ENCODE data around the gene CCDC7.
"Not testable (repeated sequence)": the region's sequence is repeated elsewhere in the genome, so short reads cannot be mapped to it uniquely, and the experiment has no call there.

The CCDC7 gene

DNA sequence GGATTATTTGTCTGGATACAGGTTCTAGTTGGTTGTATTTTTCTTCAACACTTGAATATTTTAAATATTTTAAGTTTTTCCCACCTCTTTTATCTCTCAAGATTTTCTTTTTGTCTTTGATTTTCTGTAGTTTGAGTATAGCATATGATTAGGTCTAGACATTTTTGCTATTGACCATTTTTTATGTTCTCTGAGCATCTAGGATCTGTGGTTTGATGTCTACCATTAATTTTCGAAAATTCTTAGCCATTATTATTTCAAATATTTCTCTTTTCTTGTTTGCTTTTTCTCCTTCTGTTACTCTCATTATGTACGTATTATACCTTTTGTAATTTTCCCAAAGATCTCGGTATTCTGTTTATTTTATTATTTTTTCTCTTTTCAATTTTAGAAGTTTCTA, 293.0 kb downstream of the CCDC7 start:
- no peak for DNase-seq

DNA sequence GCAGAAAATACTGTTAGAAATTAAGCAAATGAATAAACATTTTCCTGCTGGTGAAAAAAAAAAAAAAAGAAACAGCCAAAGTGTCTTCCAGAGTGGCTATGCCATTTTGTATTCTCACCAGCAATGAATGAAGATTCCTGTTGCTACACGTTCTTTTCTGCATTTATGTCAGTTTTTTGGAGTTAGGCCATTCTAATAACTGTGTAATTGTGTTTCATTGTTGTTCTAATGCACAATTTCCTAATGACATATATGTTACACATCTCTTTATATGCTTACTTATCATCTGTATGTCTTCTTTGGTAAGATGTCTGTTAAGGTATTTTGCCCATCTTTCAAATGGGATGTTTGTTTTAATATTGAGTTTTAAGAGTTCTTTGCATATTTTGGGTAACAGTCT, 298.4 kb downstream of the CCDC7 start:
- DNase-seq: no peak

DNA sequence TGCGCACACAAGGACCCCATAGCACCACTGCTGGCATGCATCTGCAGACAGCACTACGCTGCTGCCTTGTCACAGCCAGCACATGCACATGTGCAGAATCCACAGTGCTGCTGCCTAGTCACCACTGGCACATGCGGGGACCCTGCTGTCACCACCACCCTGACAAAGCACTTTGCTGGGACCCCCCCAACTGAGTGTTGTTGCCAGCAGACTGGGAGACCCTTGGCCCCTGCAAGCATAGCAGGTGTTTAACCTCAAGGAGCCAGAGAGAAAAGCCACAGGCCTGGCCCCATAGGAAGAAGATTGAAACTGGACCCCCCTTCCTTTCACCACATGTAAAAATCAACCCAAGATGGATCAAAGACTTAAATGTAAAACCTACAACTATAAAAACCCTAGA, 300.9 kb downstream of the CCDC7 start:
- DNase-seq: no peak

DNA sequence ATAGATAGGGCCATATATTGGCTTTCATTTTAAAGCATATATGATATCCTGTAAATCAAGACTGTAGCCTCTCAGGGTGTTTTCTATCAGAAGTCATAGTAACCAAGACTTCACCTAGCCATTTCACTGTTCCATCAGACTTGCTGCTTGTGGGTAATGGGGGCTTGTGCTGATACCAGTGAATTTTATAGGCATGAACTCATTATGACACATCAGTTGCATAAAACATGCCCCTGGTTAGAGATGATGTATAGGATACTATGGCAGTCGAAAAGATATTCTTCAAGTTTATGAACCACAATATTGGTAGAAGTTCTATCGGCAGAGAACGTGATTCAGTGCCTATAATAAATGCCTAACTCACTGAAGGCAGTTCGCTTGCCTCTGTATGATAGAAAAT, 305.6 kb downstream of the CCDC7 start:
- no peak for DNase-seq

DNA sequence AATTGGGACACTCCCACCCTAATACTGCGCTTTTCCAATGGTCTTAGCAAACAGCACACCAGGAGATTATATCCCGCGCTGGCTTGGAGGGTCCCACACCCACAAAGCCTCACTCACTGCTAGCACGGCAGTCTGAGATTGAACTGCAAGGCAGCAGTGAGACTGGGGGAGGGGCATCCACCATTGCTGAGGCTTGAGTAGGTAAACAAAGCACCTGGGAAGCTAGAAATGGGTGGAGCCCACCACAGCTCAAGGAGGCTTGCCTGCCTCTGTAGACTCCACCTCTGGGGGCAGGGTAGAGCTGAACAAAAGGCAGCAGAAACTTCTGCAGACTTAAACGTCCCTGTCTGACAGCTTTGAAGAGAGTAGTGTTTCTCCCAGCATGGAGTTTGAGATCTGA, 309.0 kb downstream of the CCDC7 start:
- not testable (repeated sequence) for DNase-seq

DNA sequence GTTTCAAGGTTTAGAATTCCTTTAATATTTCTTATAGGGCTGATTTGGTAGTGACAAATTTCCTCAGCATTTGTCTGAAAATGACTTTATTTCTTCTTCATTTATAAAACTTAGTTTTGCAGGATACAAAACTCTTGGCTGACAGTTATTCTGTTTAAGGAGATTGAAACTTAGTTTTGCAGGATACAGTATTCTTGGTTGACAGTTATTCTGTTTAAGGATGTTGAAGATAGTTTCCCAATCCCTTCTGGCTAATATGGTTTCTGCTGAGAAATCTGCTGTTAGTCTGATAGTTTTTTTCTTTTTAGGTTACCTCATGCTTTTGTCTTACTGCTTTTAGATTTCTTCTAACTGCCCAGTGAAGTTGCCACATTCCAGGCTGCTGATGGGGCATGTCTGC, 325.3 kb downstream of the CCDC7 start:
- no peak for DNase-seq

DNA sequence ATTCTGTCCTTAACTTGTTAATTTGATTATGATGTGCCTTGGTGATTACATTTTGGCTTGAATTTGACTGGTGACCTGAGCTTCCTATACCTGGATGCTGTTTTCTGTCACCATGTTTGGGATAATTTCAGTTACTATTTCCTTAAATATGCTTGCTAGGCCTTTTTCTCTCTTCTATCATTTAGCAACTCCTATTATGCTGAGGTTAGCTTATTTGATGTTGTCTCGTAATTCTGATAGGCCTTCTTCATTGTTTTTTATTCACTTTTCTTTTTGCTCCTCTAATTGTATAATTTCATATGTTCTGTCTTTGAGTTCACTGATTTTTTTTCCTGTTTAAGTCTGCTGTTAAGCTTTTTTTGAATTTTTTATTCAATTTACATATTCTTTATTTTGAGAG, 327.2 kb downstream of the CCDC7 start:
- no peak for DNase-seq

DNA sequence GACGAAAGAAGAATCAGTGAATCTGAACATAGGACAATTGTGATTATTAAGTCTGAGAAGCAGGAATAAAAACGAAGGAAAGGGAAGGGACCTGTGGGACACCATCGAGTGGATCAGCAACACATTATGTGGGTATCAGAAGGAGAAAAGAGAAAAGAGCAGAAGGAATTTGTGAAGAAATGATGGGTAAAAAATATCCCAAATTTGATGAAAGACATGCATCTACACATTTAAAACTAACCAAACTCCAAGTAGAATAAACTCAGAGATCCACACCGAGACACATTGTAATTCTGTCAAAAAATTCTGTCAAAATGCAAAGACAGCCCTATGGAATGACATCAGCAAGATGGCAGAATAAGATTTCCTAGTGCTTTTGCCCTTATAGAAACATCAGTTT, 341.0 kb downstream of the CCDC7 start:
- DNase-seq: no peak

DNA sequence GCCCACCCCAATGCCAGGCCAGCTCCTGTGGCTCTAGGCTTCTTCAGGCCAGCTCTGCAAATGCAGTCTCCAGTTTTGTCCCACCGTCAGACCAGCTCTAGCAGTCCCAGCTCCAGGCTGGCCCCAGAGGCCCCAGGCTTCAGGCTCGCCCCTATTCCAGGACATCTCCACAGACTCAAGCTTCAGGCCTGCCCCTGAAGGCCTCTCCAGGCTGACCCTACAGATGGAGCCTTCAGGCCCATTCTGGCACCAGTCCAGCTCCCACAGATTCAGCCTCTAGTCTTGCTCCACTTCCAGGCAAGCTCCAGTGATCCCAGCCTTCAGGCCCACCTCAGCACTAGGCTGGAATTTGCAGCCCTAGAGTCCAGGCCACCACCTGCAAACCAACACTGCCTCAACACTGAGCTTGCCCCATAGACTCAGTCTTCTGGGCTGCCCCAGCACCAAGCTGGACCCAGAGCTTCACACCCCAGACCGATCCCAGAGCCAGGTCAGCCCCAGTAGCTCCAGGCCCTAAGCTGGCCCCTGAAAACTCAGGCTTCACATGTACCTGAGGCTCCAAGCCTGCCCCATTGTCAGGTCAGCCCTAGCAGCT, 341.8 kb downstream of the CCDC7 start:
- DNase-seq: no peak

DNA sequence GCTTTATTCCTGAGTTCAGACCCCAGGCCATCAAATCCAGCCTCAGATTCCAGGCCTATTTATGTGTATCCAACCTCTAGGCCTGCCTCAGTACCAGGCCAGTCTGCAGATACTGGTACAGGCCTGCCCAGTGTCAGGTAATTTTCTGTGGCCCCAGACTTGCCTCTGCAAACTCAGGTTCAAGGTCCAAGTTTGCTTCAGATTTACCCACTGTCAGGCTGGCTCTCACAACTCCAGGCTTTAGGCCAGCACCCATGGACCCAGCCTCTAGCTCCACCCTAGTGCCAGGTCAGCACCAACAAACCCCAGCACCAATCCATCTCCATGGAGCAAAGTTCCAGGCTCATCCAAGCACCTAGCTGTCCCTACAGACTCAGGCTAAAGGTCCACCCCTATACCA, 342.4 kb downstream of the CCDC7 start:
- no peak for DNase-seq

DNA sequence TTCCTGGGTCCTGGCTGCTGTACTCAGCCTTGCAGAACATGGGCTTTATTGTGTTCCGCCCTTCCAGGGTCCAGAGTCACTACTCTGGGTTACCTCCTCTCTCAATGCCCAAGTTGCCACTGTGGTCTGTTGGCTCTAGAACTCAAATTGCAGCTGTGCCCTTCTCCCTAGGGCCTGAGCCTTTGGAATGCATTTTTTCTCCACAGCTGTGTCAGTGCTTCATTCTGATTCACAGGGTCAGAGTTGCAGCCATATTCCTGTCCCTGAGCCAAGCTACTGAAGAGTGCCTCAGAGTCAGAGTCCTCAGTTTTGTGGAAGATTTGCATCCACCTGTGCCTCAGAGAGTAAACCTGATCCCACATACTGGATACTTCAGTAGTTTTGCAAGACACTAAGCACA, 344.5 kb downstream of the CCDC7 start:
- no peak for DNase-seq

DNA sequence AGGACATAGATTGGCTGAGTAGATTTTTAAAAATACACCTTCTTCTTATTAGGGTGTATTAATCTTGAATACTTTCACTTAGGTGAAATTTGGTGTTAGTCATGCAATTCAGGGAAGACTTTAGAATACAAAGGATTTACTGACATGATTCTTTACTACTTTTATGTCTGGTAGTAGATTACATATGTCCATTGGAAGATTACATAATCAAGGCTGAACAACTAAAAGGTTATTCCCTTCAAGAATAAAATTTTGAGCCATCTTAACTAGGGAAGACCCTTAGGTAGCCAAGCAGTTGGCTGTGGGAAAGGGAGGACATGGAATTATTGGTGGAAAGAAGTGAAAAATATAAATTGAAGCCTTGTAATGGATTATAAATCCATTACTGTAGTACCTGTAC, 347.1 kb downstream of the CCDC7 start:
- no peak for DNase-seq

DNA sequence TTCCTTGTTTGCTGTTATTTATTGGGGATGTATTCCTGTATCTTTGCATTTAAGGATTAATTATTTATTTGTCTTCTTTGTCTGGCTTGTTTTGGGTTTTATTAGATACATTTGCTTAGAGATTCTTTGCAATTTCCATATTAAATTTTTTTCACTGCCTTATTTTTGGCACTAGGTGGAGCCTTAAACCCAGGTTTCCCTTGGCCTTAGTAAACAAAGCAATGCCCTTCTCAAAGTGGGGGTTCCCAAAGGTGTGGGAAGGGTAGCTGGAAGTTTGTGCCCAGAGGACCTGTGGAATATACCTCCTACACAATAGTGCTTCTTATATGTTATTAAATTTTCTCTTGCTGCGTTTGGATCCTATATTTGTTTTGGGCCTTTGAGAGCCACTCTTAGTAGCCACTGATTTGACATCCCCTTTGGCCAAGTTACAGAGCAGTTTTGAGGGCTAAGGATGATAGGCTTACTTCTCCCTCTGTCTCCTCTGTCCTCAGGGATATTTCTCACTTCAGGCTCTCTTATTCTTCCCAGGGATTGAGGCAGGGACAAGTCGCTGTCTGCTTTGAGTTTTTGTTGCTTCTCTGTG, 349.8 kb downstream of the CCDC7 start:
- DNase-seq: no peak

DNA sequence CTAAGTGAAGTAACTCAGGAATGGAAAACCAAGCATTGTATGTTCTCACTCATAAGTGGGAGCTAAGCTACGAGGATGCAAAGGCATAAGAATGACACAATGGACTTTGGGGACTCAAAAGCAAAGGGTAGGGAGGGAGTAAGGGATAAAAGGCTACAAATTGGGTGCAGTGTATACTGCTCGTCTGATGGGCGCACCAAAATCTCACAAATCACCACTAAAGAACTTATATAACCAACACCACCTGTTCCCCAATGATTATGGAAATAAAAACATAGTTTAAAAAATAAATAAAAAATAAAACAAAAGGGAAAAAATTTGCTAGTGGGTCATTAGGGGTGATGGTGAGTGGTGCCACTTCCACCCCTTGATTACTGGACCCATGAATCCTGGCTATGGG, 351.5 kb downstream of the CCDC7 start:
- not testable (repeated sequence) for DNase-seq

DNA sequence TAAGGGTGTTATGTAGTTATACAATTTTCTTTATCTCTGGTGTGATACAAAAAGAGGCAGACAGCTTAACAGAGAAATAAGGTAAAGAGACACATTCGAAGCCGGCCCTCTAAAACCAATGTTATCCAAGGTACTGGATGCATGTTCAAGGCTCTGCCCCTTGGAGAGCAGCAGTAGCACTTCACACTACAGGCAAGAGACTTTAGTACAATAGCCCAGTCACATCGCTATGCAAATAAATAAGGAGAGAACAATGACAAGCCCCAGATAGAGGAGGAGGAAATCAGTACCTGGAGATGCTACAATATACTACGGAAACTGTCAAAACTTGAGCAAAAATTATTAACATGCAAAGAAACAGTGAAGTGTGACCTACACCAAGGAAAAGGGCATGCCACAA, 401.0 kb downstream of the CCDC7 start:
- no peak for DNase-seq

DNA sequence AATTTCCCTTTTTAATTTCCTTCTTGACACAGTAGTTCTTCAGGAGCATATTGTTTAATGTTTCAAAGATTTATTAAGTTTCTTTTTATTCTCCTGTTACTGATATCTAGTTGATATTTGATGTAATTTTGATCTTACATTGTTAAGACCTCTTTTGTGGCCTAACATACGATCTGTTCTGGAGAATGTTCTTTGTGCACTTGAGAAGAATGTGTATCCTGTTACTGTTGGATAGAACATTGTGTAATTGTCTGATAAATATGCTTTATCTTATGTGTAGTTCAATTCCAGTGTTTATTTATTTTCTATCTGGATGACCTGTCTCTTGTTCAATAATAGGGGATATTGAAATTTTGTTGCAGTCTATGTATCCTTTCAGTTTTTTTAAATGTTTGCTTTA, 405.4 kb downstream of the CCDC7 start:
- no peak for DNase-seq

DNA sequence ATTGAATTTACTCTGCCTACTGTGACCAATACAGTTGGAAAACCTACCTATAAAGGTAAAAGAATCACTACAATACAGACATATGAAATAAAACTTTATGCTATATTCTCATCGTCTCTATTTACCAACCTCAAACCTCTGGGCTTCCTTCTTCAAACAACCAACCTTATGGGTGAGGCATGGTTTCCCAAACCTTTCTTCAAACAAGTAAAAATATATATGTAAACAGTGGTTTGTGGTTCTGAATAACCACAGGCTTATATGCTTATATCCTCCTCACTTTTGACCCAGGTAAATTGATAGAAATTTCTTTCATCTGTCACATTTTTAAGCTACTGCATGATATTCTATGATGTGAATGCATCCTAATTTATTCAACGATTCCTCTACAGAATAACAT, 408.5 kb downstream of the CCDC7 start:
- no peak for DNase-seq

DNA sequence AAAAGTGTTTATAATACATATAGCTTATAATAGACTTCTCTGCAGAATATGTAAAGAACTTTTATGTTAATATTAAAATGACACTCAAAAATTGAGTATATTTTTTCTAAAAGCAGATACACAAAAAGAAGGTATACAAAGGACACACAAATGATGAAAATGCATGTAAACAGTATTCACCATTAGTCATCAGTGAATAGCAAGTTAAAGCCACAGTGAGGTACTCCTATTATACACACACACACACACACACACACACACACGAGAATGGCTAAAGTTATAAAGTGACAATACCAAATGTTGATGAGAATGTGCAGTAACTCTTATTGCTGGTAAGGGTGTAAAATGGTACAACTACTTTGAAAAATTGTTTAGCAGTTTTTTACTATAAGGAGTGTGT, 419.2 kb downstream of the CCDC7 start:
- no peak for DNase-seq

DNA sequence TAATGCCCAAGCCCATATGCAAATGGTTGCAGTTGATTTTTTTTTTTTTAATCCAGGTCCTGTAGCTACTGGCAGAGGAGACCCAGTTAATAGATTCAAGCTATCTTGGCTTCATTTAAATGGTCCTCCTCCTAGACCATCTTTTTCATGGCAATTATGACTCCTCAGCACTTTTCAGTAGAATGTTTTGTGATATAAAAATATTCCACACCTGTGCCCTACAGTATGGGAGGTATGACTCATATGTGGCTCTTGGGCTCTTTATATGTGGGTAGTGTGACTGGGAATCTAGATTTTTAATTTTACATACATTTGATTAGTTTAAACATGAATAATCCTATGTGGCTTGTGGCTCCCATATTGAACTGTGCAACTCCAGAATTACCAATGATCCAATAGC, 432.0 kb downstream of the CCDC7 start:
- DNase-seq: no peak

DNA sequence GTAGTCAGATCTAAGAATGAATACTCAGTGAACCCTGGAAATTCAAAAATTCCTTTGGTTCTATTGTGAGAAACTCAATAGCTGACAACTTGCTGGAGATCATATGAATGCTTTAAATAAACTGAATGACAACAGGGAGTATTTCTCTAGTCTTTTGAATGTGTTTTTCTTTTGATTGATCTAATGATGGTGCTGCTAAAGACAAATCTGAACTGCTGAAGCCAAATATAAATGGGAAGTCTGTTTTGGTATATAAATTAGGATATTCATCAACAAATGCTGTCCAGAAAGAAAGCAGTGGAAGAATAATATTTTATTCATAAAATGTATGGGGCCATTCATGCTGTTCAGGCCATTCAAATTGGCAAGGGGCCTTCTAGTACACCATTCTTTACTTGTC, 432.7 kb downstream of the CCDC7 start:
- DNase-seq: no peak

DNA sequence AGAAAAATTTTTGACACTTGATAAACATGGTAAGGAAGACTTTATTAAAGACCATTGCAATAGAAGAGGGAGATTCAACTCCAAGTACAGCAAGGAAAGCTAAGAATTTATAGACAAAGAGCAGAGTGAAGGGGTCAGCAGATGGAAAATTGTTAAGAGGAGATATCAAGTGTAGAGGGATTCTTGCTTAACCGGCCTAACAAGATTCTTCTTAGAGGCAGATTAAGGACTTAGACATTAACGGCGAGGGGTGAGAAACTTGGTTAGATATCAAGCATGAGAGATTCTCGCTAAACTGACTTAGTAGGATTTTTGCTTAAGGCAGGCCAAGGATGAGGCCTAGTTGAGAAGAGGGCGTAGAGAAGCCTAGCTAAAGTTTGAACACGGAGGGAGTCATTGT, 436.1 kb downstream of the CCDC7 start:
- DNase-seq: no peak

DNA sequence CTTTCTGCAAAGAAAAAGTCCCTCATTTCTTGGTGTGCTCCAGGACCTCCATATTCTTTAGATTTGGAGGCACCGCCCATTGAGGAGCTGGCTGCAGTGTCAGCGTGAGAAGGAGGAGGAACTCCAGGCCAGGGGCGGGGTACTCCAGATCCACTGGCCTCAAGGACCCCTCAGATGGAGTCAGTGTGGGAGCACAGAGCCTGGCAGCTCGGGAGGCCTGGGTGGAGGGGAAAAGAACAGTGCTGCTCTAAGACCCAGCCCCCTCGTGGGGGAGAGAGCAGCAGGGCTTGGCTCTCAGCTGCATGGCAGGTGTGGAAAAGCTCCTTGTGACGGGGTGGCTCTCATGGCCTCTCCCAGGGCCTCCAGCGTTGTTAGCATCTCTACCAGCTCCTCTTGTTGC, 441.5 kb downstream of the CCDC7 start:
- DNase-seq: no peak

DNA sequence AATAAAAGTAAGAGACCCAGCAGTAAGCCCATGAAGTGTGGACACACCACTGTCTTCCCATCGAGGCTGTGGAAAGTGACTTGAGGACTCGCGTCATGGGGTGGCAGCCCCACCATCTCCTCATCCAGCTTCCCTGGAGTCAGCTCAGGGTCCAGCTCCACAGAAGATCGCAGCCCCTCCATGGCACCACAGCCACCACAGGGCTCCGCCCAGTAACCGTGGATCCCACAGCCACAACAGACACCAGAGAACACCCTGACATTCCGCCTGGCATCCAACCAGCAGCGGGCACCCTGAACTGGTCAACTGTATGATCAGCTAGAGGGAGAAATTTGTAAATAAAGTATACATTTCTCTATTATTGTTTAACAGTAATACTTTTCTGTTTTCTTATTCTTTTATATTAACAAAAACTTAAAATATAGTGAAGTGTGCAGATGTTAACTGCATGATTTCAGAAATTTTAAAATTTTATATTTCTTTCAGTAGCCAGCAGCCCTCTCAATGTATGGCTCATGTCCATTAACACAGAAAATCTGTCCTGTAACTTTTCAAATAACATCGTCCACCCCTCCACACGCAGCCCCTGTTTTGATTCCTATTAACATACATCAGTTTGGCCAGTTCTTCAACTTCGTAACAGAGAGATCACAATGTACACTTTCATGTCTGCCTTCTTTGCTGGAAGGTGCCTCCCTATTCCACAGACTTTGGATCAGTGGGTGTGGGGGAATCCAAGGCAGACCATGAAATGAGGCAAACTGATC, 442.4 kb downstream of the CCDC7 start:
- no peak for DNase-seq

DNA sequence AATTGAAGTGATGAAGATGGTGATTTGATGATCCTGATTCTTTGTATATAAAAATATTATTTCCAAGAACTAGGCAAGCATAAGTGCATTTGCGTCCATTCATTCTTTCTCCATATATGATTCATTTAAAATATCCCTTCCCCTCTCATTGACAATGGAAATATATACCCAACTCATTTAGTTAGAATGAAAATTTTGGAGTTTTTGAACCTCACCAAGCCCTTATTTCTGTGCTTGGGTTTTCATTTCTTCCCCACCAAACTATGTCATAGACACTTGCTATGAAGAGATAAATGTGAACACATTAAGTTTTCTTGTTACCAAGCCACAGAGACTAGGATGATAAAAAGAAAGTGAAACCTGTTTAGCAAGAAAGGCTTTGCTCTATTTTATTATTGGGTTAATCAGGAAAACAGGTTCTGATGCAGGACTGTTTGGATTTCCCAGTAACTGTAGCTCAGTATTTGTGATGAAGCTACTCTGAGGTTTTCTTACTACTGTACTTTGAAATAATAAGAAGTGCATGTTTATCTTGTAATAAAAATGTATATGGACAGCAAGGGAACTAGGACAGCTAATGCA, 443.8 kb downstream of the CCDC7 start:
- no peak for DNase-seq

Measured in activated CD8-positive, alpha-beta memory T cell treated with anti-CD3 and anti-CD28 coated beads, Interleukin-2, amount 50 U/mL, for 48 hours (primary cell).